Stimulated activated naive CD4-positive, alpha-beta T cell treated with Interleukin-2 at 50 U/mL for 16 hours (primary cell): ENCODE results near the gene WDR35.

Source experiments
- DNase-seq: peaks from one replicate; lab custom pipeline; 2025; lab: John Stamatoyannopoulos, UW

WDR35 gene

DNA sequence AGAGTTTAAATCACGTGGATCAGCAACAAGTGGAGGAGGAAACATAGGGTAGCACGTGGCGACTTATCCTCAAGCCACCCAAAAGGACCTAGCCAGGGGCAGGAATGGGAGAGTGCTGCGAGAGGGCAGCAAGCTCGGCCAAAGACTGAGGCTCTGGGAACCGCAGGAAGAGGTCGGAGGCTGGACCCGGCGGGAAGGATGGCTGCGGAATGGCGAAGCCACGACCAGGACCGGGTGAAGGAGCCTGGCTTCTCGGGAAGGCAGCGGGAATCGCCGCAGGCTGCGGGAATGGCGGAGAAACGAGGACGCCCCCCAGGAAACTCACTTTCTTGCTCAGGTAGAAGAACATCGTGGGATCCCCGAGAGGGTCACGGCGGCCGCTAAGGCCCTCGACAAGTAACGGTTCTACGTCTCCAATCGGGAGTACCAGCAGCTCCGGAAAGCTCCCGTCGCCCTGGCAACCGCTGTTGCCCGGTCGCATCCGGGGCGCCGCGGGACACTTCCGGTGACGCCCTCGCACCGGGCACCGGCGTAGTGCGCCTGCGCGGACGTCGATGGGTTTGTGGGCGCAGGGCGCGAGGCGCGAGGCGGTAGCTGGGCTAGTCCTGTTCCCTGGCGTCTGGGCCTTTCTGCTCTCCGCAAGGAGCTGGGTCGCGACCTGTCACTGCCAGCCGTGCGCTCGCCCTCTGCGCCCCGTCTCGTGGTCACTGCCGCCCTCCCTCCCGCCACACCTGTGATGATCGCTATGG, at the start of gene WDR35:
Gene WDR35 (minus strand): TSS at position 439 of the 749 bp plus-strand sequence. CDS start 90 bp downstream, at position 349.
- peak; percentile 83 for DNase-seq

GRCh38 chr2:20037660-20038059, 47.8 kb upstream of the WDR35 start:
- DNase-seq, result no peak

GRCh38 chr2:20035955-20036666, 46.2 kb upstream of the WDR35 start:
- DNase-seq, result no peak

GRCh38 chr2:20034821-20035220, 44.9 kb upstream of the WDR35 start:
- no peak for DNase-seq

GRCh38 chr2:20034218-20034617, 44.3 kb upstream of the WDR35 start:
- DNase-seq, result no peak

- DNase-seq, result no peak
Measured at GRCh38 chr2:20033322-20033721, 43.4 kb upstream of the WDR35 start.

DNA sequence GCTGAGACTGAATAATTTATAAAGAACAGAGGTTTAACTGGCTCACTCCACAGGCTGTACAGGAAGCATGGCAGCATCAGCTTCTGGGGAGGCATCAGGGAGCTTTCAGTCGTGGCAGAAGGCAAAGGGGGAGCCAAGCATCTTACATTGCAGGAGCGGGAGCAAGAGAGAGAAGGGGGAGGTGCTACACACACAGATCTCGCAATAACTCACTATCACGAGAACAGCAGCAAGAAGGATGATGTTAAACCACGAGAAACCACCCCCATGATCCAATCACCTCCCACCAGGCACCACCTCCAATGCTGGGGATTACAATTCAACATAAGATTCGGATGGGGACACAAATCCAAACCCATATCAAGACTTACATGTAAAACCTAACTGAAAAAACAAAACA, 40.3 kb upstream of the WDR35 start:
- DNase-seq, result no peak

GRCh38 chr2:20027705-20028434, 38.0 kb upstream of the WDR35 start:
- no peak for DNase-seq

- DNase-seq, result no peak
Measured at GRCh38 chr2:20027260-20027677, 37.4 kb upstream of the WDR35 start.

DNA sequence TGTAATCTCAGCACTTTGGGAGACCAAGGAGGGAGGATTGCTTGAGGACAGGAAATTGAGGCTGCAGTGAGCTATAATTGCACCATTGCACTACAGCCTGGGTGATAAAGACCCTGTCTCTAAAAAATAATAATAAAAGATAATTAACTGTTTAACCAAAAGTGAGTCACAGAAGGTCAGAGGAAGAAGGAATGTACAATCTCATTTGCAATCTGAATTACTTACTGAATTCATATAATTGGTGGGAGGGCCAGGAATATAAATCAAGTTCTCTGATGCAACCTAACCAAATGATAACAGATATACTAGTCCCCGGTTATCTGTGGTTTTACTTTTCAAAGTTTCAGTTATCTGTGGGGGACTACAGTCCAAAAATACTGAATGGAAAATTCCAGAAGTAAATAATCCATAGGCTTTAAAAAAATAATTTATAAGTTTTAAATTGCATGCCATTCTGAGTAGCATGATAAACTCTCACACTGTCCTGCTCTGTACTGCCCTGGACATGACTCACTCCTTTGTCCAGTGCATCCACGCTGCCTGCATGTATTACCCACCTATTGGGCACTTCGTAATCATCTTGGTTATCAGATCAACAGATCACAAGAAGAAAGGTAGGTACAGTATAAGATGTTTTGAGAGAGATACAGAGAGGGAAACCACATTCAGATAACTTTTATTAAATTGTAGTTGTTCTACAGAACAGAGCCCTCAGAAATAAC, 35.3 kb upstream of the WDR35 start:
- no peak for DNase-seq

DNA sequence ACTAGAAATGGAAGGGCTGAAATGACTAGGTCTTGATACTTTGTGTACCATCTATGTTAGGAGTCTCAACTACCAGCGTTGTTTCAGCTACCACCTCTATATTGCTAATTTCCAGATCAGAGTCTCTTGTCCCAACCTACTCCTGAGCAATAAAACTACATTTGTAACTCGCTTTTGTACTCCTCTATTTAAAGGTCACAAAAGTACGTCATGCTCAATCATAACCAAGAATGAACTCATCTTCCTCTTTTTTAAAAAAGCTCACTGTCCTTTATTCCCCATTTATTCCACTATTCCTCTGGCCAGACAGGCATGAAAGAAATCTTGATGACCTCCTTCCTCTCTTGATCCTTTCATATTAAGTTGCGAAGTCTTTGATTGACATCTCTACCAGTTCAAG, 33.8 kb upstream of the WDR35 start:
- DNase-seq, result no peak

GRCh38 chr2:20021405-20022009, 31.6 kb upstream of the WDR35 start:
- DNase-seq, result no peak

DNA sequence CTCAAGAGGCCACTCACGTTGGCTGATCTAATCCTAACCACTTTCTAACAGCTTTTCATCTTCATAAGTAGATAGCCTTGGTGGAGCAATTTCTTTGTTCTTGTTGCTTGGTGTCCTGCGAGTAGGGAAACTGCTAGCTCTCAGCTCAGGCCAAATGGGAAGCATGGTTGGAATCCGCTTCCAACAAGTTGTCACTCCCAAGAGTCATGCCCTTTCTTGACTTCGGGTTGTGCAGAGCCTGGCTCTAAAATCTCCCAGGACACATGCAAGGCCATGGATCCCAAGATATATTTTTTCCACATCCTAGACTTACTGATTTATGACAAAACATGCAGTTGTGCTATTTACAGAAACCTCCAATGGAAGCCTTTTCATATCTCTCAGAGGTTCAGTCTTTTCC, 29.8 kb upstream of the WDR35 start:
- no peak for DNase-seq

- DNase-seq, result no peak
Measured at GRCh38 chr2:20018601-20019152, 28.8 kb upstream of the WDR35 start.

- DNase-seq, result no peak
Measured at GRCh38 chr2:20016346-20016745, 26.4 kb upstream of the WDR35 start.

- DNase-seq, result no peak
Measured at GRCh38 chr2:20015482-20016083, 25.7 kb upstream of the WDR35 start.

DNA sequence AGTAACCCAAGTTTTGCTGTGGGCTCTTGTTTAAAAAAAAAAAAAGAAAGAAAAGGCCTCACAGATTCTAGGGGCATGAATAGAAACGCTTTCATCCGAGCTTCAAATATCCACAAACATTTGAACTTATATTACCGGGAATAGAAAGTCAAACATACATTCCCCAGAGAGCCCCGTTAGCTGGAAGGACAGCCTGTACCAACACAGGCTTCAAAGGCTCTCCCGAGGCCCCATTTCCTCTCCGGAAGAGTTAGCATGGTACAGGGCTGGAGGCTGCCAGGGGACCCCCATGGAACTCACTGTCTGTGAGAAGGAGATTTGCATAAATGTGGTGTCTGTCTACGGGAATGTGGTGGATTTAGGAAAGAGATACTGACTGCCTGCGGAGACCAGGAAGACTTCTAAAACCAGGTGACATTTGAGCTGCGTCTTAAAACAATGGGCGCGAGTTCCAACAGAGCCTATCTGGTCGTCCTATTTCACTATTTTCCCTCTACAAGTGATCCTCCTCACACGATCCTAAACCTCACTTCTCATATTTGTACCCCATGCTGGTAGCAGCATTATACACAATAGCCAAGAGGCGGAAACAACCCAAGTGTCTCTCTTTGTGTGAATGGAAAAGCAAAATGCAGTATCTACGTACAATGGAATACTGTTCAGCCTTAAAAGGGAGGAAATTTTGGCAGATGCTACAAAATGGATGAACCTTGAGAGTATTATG, 23.4 kb upstream of the WDR35 start:
- DNase-seq, result no peak

DNA sequence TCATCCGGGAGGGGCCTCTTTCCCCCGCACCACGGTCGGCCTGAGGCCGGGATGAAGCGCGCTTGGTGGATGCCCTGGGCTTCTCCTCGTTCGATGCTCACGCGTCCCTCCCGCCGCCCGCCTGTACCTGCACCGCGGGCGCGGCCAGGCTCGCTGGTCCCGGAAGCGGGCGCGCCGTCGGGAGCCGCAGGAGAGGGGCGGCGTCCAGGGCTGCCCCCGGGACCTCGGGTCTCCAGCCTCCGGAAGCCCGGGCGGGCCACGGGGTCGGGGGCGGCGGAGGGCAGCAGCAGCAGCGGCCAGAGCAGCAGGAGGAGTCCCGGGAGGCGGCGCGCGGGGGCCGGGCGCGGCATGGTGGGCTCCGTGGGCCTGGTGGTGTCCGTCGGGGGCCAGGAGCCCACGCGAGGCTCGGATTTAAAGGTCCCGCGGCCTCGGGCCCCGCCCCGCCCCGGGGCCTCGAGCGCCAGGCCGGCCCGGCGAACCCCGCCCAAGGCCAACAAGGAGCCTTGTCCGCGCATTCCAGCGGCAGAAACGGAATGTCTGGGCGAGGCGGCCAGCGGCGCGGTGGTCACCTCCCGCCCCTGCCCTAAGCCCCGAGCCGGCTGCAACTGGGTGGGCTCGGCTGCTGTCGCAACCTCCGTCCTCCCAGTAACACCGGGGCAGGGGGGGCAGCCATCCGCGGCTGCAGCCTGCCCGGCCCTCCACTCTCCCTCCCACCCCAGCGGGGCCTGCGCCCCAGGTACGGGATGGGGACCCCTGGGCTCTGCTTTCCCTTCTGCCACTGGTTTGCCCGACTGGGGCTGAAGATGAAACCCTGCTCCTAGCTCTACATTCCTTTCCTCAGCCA, 22.6 kb upstream of the WDR35 start, which contains the start of gene MATN3:
Gene MATN3 (minus strand): TSS at position 387 of the 844 bp plus-strand sequence. CDS start 37 bp downstream, at position 350.
- no peak for DNase-seq

DNA sequence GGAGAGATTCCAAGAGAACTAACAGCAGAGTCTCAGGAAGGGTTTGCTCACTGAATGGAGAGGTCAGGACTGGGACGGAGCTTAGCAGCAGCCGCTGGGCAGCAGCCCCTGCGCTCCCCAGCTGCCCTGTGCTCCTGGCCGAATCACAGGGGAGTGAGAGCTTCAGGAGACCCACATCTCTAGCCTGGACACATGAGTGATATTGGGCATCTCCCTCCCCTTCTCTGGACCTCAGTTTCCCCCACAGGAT, 22.1 kb upstream of the WDR35 start:
- no peak for DNase-seq
